ENCODE results near the gene XDH. TPM values are rescaled to one million over a fixed set of nuclear protein-coding genes. Genes with fewer than 3 reads are reported as not detected.

The XDH gene
- polyA plus RNA-seq, 1 experiment: 0.35 TPM

DNA sequence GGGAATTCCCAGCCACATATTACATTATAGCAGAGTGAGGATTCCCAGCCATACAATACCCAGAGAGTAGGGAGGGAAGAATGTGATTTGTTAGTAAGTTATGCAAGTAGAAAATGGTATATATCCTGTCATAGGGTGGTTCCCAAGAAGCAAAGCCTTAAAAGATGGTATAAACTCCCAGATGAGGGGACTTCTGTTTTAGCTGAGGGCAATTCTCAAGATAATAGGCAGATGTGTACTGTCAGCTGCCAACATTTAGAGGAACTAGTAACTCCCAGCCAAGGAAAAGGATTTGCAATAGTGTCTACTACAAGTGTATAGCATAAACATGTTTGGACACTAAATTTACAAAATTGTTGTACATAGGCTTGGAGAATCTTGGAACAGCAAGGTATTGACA lies 86.5 kb downstream of the XDH start:
- CTCF ChIA-PET: interaction anchor here (8.5 kb wide), 1 partner anchor 615 kb away, joined by 80 read pairs; no protein-coding TSS in a partner anchor
- Histone ChIP-seq H3K9me3 (ENCODE audit: control insufficient read depth, insufficient read depth, low read length) (no peaks in the 10 kb centered on the region), H3K27me3 (ENCODE audit: control insufficient read depth, insufficient read depth, low read length) (no peaks in the 10 kb centered on the region), H3K27ac (ENCODE audit: low read depth, low read length) (no peak overlapping the region), H3K4me3 (ENCODE audit: low read depth, low read length) (no peak overlapping the region)
- no peak for TF ChIP-seq CTCF (IDR thresholded peaks at IDR 0.05; ENCODE audit: low read depth, low read length)
- POLR2A ChIA-PET: interaction anchor here (0.6 kb wide), 1 partner anchor 44 kb away, joined by 3 read pairs; no protein-coding TSS in a partner anchor
- no peak for DNase-seq (ENCODE audit: low read depth, low spot score)

GRCh38 chr2:31327505-31327904 lies 87.0 kb downstream of the XDH start:
- ChIA-PET POLR2A (interaction anchor here (0.6 kb wide), 1 partner anchor 44 kb away, joined by 3 read pairs; no protein-coding TSS in a partner anchor), CTCF (no interaction called here)

GRCh38 chr2:31324016-31324633 lies 90.4 kb downstream of the XDH start:
- CTCF ChIA-PET: interaction anchor here (0.8 to 3.9 kb wide), 5 partner anchors 9 to 1211 kb away, joined by 3 to 16 read pairs (median 4); partner anchors contain the start of gene EHD3
- no peak overlapping the region for H3K4me3 ChIP-seq (ENCODE audit: low read depth, low read length)
- POLR2A ChIA-PET: no interaction called here
- H3K27me3 ChIP-seq (ENCODE audit: control insufficient read depth, insufficient read depth, low read length): no peaks in the 10 kb centered on the region
- TF ChIP-seq CTCF (IDR thresholded peaks at IDR 0.05; ENCODE audit: low read depth, low read length): no peak
- no peaks in the 10 kb centered on the region for H3K9me3 ChIP-seq (ENCODE audit: control insufficient read depth, insufficient read depth, low read length)
- no peak overlapping the region for H3K27ac ChIP-seq (ENCODE audit: low read depth, low read length)
- DNase-seq (ENCODE audit: low read depth, low spot score): no peak

More at GRCh38 chr2:31327505-31327904, 87.0 kb downstream of the XDH start:
- DNase-seq (ENCODE audit: low read depth, low spot score): no peak
- no peak overlapping the region for H3K4me3 ChIP-seq (ENCODE audit: low read depth, low read length)
- no peak for TF ChIP-seq CTCF (IDR thresholded peaks at IDR 0.05; ENCODE audit: low read depth, low read length)
- no peak overlapping the region for H3K27ac ChIP-seq (ENCODE audit: low read depth, low read length)
- H3K27me3 ChIP-seq (ENCODE audit: control insufficient read depth, insufficient read depth, low read length): no peaks in the 10 kb centered on the region
- no peaks in the 10 kb centered on the region for H3K9me3 ChIP-seq (ENCODE audit: control insufficient read depth, insufficient read depth, low read length)

- ChIA-PET CTCF (interaction anchor here (0.8 to 3.9 kb wide), 5 partner anchors 11 to 611 kb away, joined by 3 to 33 read pairs (median 8); partner anchors contain the start of gene EHD3), POLR2A (interaction anchor here (1.2 kb wide), 1 partner anchor 26 kb away, joined by 5 read pairs; no protein-coding TSS in a partner anchor)
- DNase-seq (ENCODE audit: low read depth, low spot score): peak; percentile 36
- no peaks in the 10 kb centered on the region for H3K9me3 ChIP-seq (ENCODE audit: control insufficient read depth, insufficient read depth, low read length)
- no peak overlapping the region for H3K27ac ChIP-seq (ENCODE audit: low read depth, low read length)
- no peak overlapping the region for H3K4me3 ChIP-seq (ENCODE audit: low read depth, low read length)
- H3K27me3 ChIP-seq (ENCODE audit: control insufficient read depth, insufficient read depth, low read length): no peaks in the 10 kb centered on the region
- no peak for TF ChIP-seq CTCF (IDR thresholded peaks at IDR 0.05; ENCODE audit: low read depth, low read length)
These were observed 92.2 kb downstream of the XDH start for GRCh38 chr2:31322371-31322770.

All from AG04450 (cell line).